ENCODE results near the gene RAPGEF6.

- TF ChIP-seq CTCF (conservative IDR thresholded peaks at IDR 0.05 in 1 of 2, IDR thresholded peaks at IDR 0.05 in 1 of 2; ENCODE audit: extremely low read depth in 1 of 2, insufficient read depth in 1 of 2, low read depth in 1 of 2, low read length in 2 of 2) (no peak), EZH2 (IDR thresholded peaks at IDR 0.05; ENCODE audit: borderline replicate concordance, low read length) (no peak)
Measured at GRCh38 chr5:131430794-131431193, 204.2 kb downstream of the RAPGEF6 start.
